PFSK-1 (cell line): ENCODE results near the gene MAN1C1.

Source experiments
- FOXP2 ChIP-seq: optimal IDR thresholded peaks from 2 replicates; pipeline ENCODE3; 2011; ENCODE audit warnings: borderline replicate concordance, control low read depth, inconsistent platforms; ENCODE audit not compliant: insufficient read depth; ENCODE audit errors: extremely low read length, extremely low read depth
- POLR2AphosphoS5 ChIP-seq: IDR thresholded peaks from 2 replicates; pipeline ENCODE4 v1.6.1; 2012; ENCODE audit warnings: low read depth, mild to moderate bottlenecking, control low read depth, low read length, moderate library complexity
- REST ChIP-seq, 2 experiments: IDR thresholded peaks; 2 replicates each; pipeline versions ENCODE4 v1.6.1 to v1.8.0; 2011 to 2012; ENCODE audit warnings: low read depth in 2 of 2, low read length in 2 of 2, control low read depth in 1 of 2, inconsistent platforms in 1 of 2, mild to moderate bottlenecking in 1 of 2, moderate library complexity in 1 of 2; ENCODE audit not compliant: insufficient read depth in 1 of 2
- SIN3A ChIP-seq: IDR thresholded peaks from 2 replicates; pipeline ENCODE4 v1.6.1; 2012; ENCODE audit warnings: mild to moderate bottlenecking, low read length, moderate library complexity, borderline replicate concordance; ENCODE audit not compliant: insufficient read depth
- TAF1 ChIP-seq: IDR thresholded peaks from 2 replicates; pipeline ENCODE4 v1.6.1; 2012; ENCODE audit warnings: low read length, control low read depth, borderline replicate concordance; ENCODE audit not compliant: insufficient read depth

MAN1C1 gene

DNA sequence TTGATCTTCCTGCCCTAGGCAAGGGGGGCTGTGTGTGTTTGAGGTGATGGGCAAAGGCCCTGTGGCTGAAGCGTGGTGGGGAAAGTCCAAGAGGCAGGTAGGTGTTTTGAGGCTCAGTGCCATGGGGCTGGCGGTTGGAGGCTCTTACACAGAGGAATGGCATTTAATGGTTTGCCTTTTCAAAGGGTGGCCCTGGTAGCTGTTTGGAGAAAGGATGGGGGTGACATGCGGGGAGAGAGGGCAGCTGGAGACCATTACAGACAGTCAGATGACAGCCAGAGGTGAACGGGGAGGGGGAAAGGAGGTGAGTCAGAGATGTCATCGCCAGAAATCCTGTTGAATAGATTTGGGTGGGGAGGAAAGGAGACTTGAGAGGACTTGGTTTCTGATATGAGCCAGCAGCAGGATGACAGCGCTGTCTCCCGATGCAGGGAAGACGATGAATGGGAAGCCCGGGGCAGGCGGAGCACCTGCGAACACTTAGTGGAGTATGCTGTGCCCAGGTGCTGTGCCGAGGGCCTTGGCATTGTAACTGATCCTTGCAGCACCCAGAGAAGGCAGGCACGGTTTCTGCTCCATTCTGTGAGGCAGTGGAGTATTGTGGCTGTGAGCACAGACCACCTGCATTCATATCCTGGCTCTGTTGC is 56.3 kb downstream of the MAN1C1 start:
- no peak for TF ChIP-seq FOXP2
- TF ChIP-seq TAF1, result no peak
- no peak for TF ChIP-seq POLR2AphosphoS5
- TF ChIP-seq SIN3A, result no peak
- TF ChIP-seq REST (IDR thresholded peaks at IDR 0.05; ENCODE audit: insufficient read depth in 1 of 2, low read depth in 2 of 2, low read length in 2 of 2), result no peak

GRCh38 chr1:25673456-25673855 is 56.9 kb downstream of the MAN1C1 start:
- TF ChIP-seq FOXP2, result no peak
- TF ChIP-seq SIN3A, result no peak
- TF ChIP-seq TAF1, result no peak
- no peak for TF ChIP-seq REST (IDR thresholded peaks at IDR 0.05; ENCODE audit: insufficient read depth in 1 of 2, low read depth in 2 of 2, low read length in 2 of 2)
- TF ChIP-seq POLR2AphosphoS5, result no peak

DNA sequence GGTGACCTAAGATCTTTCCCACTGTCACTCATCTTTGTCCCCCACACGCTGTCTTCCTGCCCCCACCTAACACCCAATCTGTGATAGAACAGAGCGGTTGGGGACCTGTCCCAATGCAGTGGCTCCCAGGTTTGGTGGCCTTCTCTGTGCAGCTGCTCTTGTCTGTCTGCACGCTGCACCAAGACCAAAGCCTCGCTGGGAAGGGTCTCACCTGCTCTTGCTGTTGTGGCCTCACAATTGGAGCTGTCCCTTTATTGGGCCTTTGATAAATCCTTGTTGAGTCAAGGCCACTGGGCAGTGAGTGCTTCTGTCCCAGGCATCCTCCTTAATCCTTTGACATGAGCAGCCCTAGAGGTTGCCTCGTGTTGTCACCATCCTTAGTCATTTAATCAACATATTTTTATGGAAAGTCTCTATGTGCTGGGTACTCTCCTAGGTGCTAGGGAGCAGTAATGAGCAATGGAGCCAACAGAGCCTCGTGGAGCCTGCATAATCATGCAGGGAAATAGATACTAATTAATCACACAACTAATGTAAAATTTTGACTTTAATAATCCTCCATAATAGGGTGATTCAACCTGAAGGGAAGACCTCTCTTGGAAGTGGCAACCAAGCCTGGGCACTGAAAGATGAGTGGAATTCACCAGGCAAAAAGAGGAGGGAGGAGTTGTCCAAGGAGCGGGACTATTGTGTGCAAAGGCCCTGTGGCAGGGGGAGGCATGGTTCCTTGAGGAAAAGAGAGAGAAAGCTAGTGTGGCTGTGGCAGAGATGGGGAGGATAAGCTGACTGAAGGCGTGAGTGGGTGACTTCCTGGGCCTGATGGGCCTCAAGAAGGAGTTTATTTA is 57.6 kb downstream of the MAN1C1 start:
- no peak for TF ChIP-seq FOXP2
- TF ChIP-seq TAF1, result no peak
- TF ChIP-seq POLR2AphosphoS5, result no peak
- peak in 1 of 2 experiments; percentile 35; a peak in 1 of 4 replicates for TF ChIP-seq REST (IDR thresholded peaks at IDR 0.05; ENCODE audit: insufficient read depth in 1 of 2, low read depth in 2 of 2, low read length in 2 of 2)
- TF ChIP-seq SIN3A, result no peak

DNA sequence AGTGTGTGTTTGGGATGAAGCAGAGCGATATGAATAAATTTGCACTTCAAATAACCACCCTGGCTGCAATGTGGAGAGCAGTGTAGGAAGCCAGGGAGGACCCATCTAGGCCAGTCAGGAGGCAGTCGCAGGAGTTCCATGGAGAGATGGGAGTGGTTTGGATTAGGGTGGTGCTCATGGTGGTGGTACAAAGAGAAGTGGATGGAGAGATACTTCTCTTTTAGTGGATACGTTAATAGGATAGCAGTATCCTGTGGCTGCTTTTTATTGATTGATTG is 58.2 kb downstream of the MAN1C1 start:
- TF ChIP-seq POLR2AphosphoS5 (no peak), FOXP2 (no peak), REST (IDR thresholded peaks at IDR 0.05; ENCODE audit: insufficient read depth in 1 of 2, low read depth in 2 of 2, low read length in 2 of 2) (no peak), SIN3A (no peak), TAF1 (no peak)
